Measurements from ENCODE around the gene CALD1.
A peak's percentile ranks its signal among the peaks of the same experiment; 100 is the strongest.

The CALD1 gene

GRCh38 chr7:134825666-134826065, 46.2 kb downstream of the CALD1 start:
- CTCF ChIA-PET: interaction anchor here (0.8 kb wide), 1 partner anchor 117 kb away, joined by 3 read pairs; no protein-coding TSS in a partner anchor
- no peaks in the 10 kb centered on the region for H3K36me3 ChIP-seq (ENCODE audit: control insufficient read depth in 4 of 4, insufficient read depth in 4 of 4, low read length in 3 of 4)
- DNase-seq: no peak
- POLR2A ChIA-PET: no interaction called here
- no peaks in the 10 kb centered on the region for H3K9me3 ChIP-seq (ENCODE audit: control extremely low read depth in 1 of 5, control insufficient read depth in 4 of 5, insufficient read depth in 2 of 5, low read depth in 1 of 5, low read length in 4 of 5)
- H3K27me3 ChIP-seq (replicated peaks in 2 of 5; ENCODE audit: control insufficient read depth in 4 of 5, insufficient read depth in 5 of 5, low read length in 4 of 5): no peaks in the 10 kb centered on the region
- no peak overlapping the region for H3K27ac ChIP-seq (ENCODE audit: insufficient read depth in 1 of 2, low read depth in 1 of 2, low read length in 2 of 2, poor library complexity in 1 of 2, severe bottlenecking in 2 of 2)
- WGBS (ENCODE audit: insufficient coverage): 100% methylated on average over 1 of the region's 1 CpG
- no peaks in the 10 kb centered on the region for H3K4me1 ChIP-seq (ENCODE audit: control extremely low read depth in 1 of 4, control insufficient read depth in 4 of 4, insufficient read depth in 4 of 4, low read length in 3 of 4)
- H3K4me3 ChIP-seq (ENCODE audit: control insufficient read depth in 1 of 7, extremely low read depth in 1 of 7, insufficient read depth in 4 of 7, low read depth in 2 of 7, low read length in 6 of 7): no peak overlapping the region

GRCh38 chr7:134826105-134826504, 46.7 kb downstream of the CALD1 start:
- no peaks in the 10 kb centered on the region for H3K36me3 ChIP-seq (ENCODE audit: control insufficient read depth in 4 of 4, insufficient read depth in 4 of 4, low read length in 3 of 4)
- ChIA-PET CTCF (interaction anchor here (0.8 kb wide), 1 partner anchor 117 kb away, joined by 3 read pairs; no protein-coding TSS in a partner anchor), POLR2A (no interaction called here)
- no peaks in the 10 kb centered on the region for H3K27me3 ChIP-seq (replicated peaks in 2 of 5; ENCODE audit: control insufficient read depth in 4 of 5, insufficient read depth in 5 of 5, low read length in 4 of 5)
- H3K4me1 ChIP-seq (ENCODE audit: control extremely low read depth in 1 of 4, control insufficient read depth in 4 of 4, insufficient read depth in 4 of 4, low read length in 3 of 4): no peaks in the 10 kb centered on the region
- H3K4me3 ChIP-seq (ENCODE audit: control insufficient read depth in 1 of 7, extremely low read depth in 1 of 7, insufficient read depth in 4 of 7, low read depth in 2 of 7, low read length in 6 of 7): no peak overlapping the region
- no peak for DNase-seq
- H3K27ac ChIP-seq (ENCODE audit: insufficient read depth in 1 of 2, low read depth in 1 of 2, low read length in 2 of 2, poor library complexity in 1 of 2, severe bottlenecking in 2 of 2): no peak overlapping the region
- no peaks in the 10 kb centered on the region for H3K9me3 ChIP-seq (ENCODE audit: control extremely low read depth in 1 of 5, control insufficient read depth in 4 of 5, insufficient read depth in 2 of 5, low read depth in 1 of 5, low read length in 4 of 5)
- WGBS (ENCODE audit: insufficient coverage): 92% methylated on average over 3 of the region's 4 CpGs

GRCh38 chr7:134827436-134827835, 48.0 kb downstream of the CALD1 start:
- POLR2A ChIA-PET: no interaction called here
- no peak overlapping the region for H3K4me3 ChIP-seq (ENCODE audit: control insufficient read depth in 1 of 7, extremely low read depth in 1 of 7, insufficient read depth in 4 of 7, low read depth in 2 of 7, low read length in 6 of 7)
- no peaks in the 10 kb centered on the region for H3K9me3 ChIP-seq (ENCODE audit: control extremely low read depth in 1 of 5, control insufficient read depth in 4 of 5, insufficient read depth in 2 of 5, low read depth in 1 of 5, low read length in 4 of 5)
- H3K4me1 ChIP-seq (ENCODE audit: control extremely low read depth in 1 of 4, control insufficient read depth in 4 of 4, insufficient read depth in 4 of 4, low read length in 3 of 4): no peaks in the 10 kb centered on the region
- no peak for DNase-seq
- 89% methylated on average over 2 of the region's 4 CpGs for WGBS (ENCODE audit: insufficient coverage)
- H3K36me3 ChIP-seq (ENCODE audit: control insufficient read depth in 4 of 4, insufficient read depth in 4 of 4, low read length in 3 of 4): no peaks in the 10 kb centered on the region
- H3K27ac ChIP-seq (ENCODE audit: insufficient read depth in 1 of 2, low read depth in 1 of 2, low read length in 2 of 2, poor library complexity in 1 of 2, severe bottlenecking in 2 of 2): no peak overlapping the region
- CTCF ChIA-PET: no interaction called here
- no peaks in the 10 kb centered on the region for H3K27me3 ChIP-seq (replicated peaks in 2 of 5; ENCODE audit: control insufficient read depth in 4 of 5, insufficient read depth in 5 of 5, low read length in 4 of 5)

- Histone ChIP-seq H3K4me3 (ENCODE audit: control insufficient read depth in 1 of 7, extremely low read depth in 1 of 7, insufficient read depth in 4 of 7, low read depth in 2 of 7, low read length in 6 of 7) (no peak overlapping the region), H3K9me3 (ENCODE audit: control extremely low read depth in 1 of 5, control insufficient read depth in 4 of 5, insufficient read depth in 2 of 5, low read depth in 1 of 5, low read length in 4 of 5) (no peaks in the 10 kb centered on the region), H3K27ac (ENCODE audit: insufficient read depth in 1 of 2, low read depth in 1 of 2, low read length in 2 of 2, poor library complexity in 1 of 2, severe bottlenecking in 2 of 2) (no peak overlapping the region), H3K4me1 (ENCODE audit: control extremely low read depth in 1 of 4, control insufficient read depth in 4 of 4, insufficient read depth in 4 of 4, low read length in 3 of 4) (no peaks in the 10 kb centered on the region), H3K27me3 (replicated peaks in 2 of 5; ENCODE audit: control insufficient read depth in 4 of 5, insufficient read depth in 5 of 5, low read length in 4 of 5) (no peaks in the 10 kb centered on the region), H3K36me3 (ENCODE audit: control insufficient read depth in 4 of 4, insufficient read depth in 4 of 4, low read length in 3 of 4) (no peaks in the 10 kb centered on the region)
- whole genome bisulfite sequencing (ENCODE audit: insufficient coverage): 79% methylated on average over 2 of the region's 3 CpGs
- POLR2A ChIA-PET: no interaction called here
- CTCF ChIA-PET: no interaction called here
- no peak for DNase-seq
Measured at GRCh38 chr7:134827889-134828288, 48.5 kb downstream of the CALD1 start.

- Histone ChIP-seq H3K27ac (ENCODE audit: insufficient read depth in 1 of 2, low read depth in 1 of 2, low read length in 2 of 2, poor library complexity in 1 of 2, severe bottlenecking in 2 of 2) (no peak overlapping the region), H3K4me3 (ENCODE audit: control insufficient read depth in 1 of 7, extremely low read depth in 1 of 7, insufficient read depth in 4 of 7, low read depth in 2 of 7, low read length in 6 of 7) (no peak overlapping the region), H3K36me3 (ENCODE audit: control insufficient read depth in 4 of 4, insufficient read depth in 4 of 4, low read length in 3 of 4) (no peaks in the 10 kb centered on the region), H3K27me3 (replicated peaks in 2 of 5; ENCODE audit: control insufficient read depth in 4 of 5, insufficient read depth in 5 of 5, low read length in 4 of 5) (no peaks in the 10 kb centered on the region), H3K9me3 (ENCODE audit: control extremely low read depth in 1 of 5, control insufficient read depth in 4 of 5, insufficient read depth in 2 of 5, low read depth in 1 of 5, low read length in 4 of 5) (no peaks in the 10 kb centered on the region), H3K4me1 (ENCODE audit: control extremely low read depth in 1 of 4, control insufficient read depth in 4 of 4, insufficient read depth in 4 of 4, low read length in 3 of 4) (no peaks in the 10 kb centered on the region)
- 100% methylated on average over 2 of the region's 2 CpGs for WGBS (ENCODE audit: insufficient coverage)
- no peak for DNase-seq
- ChIA-PET CTCF (no interaction called here), POLR2A (no interaction called here)
Measured at GRCh38 chr7:134828361-134828760, 48.9 kb downstream of the CALD1 start.

GRCh38 chr7:134829380-134829986, 50.0 kb downstream of the CALD1 start:
- Histone ChIP-seq H3K4me1 (ENCODE audit: control extremely low read depth in 1 of 4, control insufficient read depth in 4 of 4, insufficient read depth in 4 of 4, low read length in 3 of 4) (no peaks in the 10 kb centered on the region), H3K9me3 (ENCODE audit: control extremely low read depth in 1 of 5, control insufficient read depth in 4 of 5, insufficient read depth in 2 of 5, low read depth in 1 of 5, low read length in 4 of 5) (no peaks in the 10 kb centered on the region), H3K27me3 (replicated peaks in 2 of 5; ENCODE audit: control insufficient read depth in 4 of 5, insufficient read depth in 5 of 5, low read length in 4 of 5) (no peaks in the 10 kb centered on the region), H3K4me3 (ENCODE audit: control insufficient read depth in 1 of 7, extremely low read depth in 1 of 7, insufficient read depth in 4 of 7, low read depth in 2 of 7, low read length in 6 of 7) (no peak overlapping the region), H3K36me3 (ENCODE audit: control insufficient read depth in 4 of 4, insufficient read depth in 4 of 4, low read length in 3 of 4) (no peaks in the 10 kb centered on the region), H3K27ac (ENCODE audit: insufficient read depth in 1 of 2, low read depth in 1 of 2, low read length in 2 of 2, poor library complexity in 1 of 2, severe bottlenecking in 2 of 2) (no peak overlapping the region)
- DNase-seq: no peak
- WGBS (ENCODE audit: insufficient coverage): 63% methylated on average over 3 of the region's 3 CpGs
- ChIA-PET POLR2A (interaction anchor here (0.6 kb wide), 1 partner anchor 66 kb away, joined by 3 read pairs; no protein-coding TSS in a partner anchor), CTCF (no interaction called here)

GRCh38 chr7:134831862-134832261, 52.4 kb downstream of the CALD1 start:
- peak; percentile 14 to 20 (median 17) for DNase-seq
- ChIA-PET POLR2A (no interaction called here), CTCF (no interaction called here)
- H3K27me3 ChIP-seq (replicated peaks in 2 of 5; ENCODE audit: control insufficient read depth in 4 of 5, insufficient read depth in 5 of 5, low read length in 4 of 5): no peaks in the 10 kb centered on the region
- no peaks in the 10 kb centered on the region for H3K36me3 ChIP-seq (ENCODE audit: control insufficient read depth in 4 of 4, insufficient read depth in 4 of 4, low read length in 3 of 4)
- H3K4me3 ChIP-seq (ENCODE audit: control insufficient read depth in 1 of 7, extremely low read depth in 1 of 7, insufficient read depth in 4 of 7, low read depth in 2 of 7, low read length in 6 of 7): peak overlapping the region in 2 of 7 experiments; percentile 14 to 49
- WGBS (ENCODE audit: insufficient coverage): 77% methylated on average over 14 of the region's 15 CpGs
- no peaks in the 10 kb centered on the region for H3K4me1 ChIP-seq (ENCODE audit: control extremely low read depth in 1 of 4, control insufficient read depth in 4 of 4, insufficient read depth in 4 of 4, low read length in 3 of 4)
- H3K27ac ChIP-seq (ENCODE audit: insufficient read depth in 1 of 2, low read depth in 1 of 2, low read length in 2 of 2, poor library complexity in 1 of 2, severe bottlenecking in 2 of 2): no peak overlapping the region
- no peaks in the 10 kb centered on the region for H3K9me3 ChIP-seq (ENCODE audit: control extremely low read depth in 1 of 5, control insufficient read depth in 4 of 5, insufficient read depth in 2 of 5, low read depth in 1 of 5, low read length in 4 of 5)
